Measurements from ENCODE around the gene ROBO2. TPM values are rescaled to one million over a fixed set of nuclear protein-coding genes. Genes with fewer than 3 reads are reported as not detected.

The ROBO2 gene
- total and polyA plus RNA-seq, 2 donors from 2014 or later, result 1.3 to 1.6 TPM

DNA sequence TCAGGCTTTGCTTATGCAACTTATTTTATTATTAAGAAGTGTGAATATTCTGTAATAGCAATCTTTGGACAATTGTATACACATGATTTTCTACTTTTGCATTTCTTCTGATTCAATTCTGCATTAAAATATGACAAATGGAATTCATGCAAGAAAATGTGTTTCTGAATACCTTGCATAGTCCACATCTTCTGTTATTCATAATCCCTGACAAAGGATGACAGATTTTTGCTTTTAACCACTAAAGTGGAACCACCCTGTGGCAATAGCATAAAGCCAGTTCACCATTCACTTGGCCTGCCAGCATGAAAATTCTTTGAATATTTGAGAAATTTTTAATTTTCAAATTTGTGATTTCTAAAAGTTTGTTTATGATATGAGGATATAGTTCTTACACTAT lies 397.0 kb downstream of the ROBO2 start:
- intact Hi-C loops (cut with DNase I), result no loop called here
- DNase-seq, result no peak
- H3K4me3 ChIP-seq (ENCODE audit: low read length in 3 of 3), result no peak overlapping the region

DNA sequence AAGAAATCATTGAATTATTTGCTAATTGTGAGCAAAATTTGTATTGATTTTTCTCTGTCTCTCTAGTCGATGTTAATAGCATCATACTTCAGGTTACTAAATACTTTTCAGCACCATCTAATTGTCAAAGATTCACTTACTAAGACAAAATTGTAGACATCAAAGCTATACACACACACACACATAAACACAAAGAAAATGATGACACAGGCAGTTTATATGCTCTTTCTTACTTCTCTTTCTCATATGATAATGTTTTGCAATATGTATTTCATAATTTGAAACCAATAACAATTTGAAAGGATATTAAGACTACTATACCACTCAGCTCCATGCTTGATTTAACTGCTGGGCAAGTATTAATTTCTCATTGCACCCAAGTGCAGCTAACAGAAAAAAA lies 406.2 kb downstream of the ROBO2 start:
- Histone ChIP-seq H3K4me3 (ENCODE audit: low read length in 3 of 3) (no peak overlapping the region), H3K9me3 (ENCODE audit: control insufficient read depth in 2 of 3, insufficient read depth in 1 of 3, low read length in 3 of 3) (no peaks in the 10 kb centered on the region), H3K27ac (ENCODE audit: low read depth in 2 of 2, low read length in 2 of 2) (no peak overlapping the region), H3K9ac (ENCODE audit: low read length in 3 of 3) (no peak overlapping the region), H3K4me1 (ENCODE audit: control insufficient read depth in 2 of 3, insufficient read depth in 2 of 3, low read depth in 1 of 3, low read length in 3 of 3) (no peaks in the 10 kb centered on the region), H3K36me3 (ENCODE audit: control insufficient read depth in 2 of 3, insufficient read depth in 3 of 3, low read length in 3 of 3) (no peaks in the 10 kb centered on the region), H3K27me3 (ENCODE audit: control insufficient read depth, insufficient read depth, low read length) (no peaks in the 10 kb centered on the region)
- no peak for DNase-seq
- TF ChIP-seq, protein P1, sequence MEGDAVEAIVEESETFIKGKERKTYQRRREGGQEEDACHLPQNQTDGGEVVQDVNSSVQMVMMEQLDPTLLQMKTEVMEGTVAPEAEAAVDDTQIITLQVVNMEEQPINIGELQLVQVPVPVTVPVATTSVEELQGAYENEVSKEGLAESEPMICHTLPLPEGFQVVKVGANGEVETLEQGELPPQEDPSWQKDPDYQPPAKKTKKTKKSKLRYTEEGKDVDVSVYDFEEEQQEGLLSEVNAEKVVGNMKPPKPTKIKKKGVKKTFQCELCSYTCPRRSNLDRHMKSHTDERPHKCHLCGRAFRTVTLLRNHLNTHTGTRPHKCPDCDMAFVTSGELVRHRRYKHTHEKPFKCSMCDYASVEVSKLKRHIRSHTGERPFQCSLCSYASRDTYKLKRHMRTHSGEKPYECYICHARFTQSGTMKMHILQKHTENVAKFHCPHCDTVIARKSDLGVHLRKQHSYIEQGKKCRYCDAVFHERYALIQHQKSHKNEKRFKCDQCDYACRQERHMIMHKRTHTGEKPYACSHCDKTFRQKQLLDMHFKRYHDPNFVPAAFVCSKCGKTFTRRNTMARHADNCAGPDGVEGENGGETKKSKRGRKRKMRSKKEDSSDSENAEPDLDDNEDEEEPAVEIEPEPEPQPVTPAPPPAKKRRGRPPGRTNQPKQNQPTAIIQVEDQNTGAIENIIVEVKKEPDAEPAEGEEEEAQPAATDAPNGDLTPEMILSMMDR (IDR thresholded peaks at IDR 0.05; ENCODE audit: borderline replicate concordance, extremely low read depth, insufficient read depth), result no peak
- intact Hi-C loops (cut with DNase I), result no loop called here
- FAIRE-seq, result no peak

More for the DNA sequence above, 397.0 kb downstream of the ROBO2 start:
- H3K4me1 ChIP-seq (ENCODE audit: control insufficient read depth in 2 of 3, insufficient read depth in 2 of 3, low read depth in 1 of 3, low read length in 3 of 3), result no peaks in the 10 kb centered on the region
- H3K36me3 ChIP-seq (ENCODE audit: control insufficient read depth in 2 of 3, insufficient read depth in 3 of 3, low read length in 3 of 3), result no peaks in the 10 kb centered on the region
- no peaks in the 10 kb centered on the region for H3K9me3 ChIP-seq (ENCODE audit: control insufficient read depth in 2 of 3, insufficient read depth in 1 of 3, low read length in 3 of 3)
- H3K9ac ChIP-seq (ENCODE audit: low read length in 3 of 3), result no peak overlapping the region
- TF ChIP-seq, protein P1 (IDR thresholded peaks at IDR 0.05; ENCODE audit: borderline replicate concordance, extremely low read depth, insufficient read depth), result no peak
- no peak for FAIRE-seq
- H3K27ac ChIP-seq (ENCODE audit: low read depth in 2 of 2, low read length in 2 of 2), result no peak overlapping the region
- no peaks in the 10 kb centered on the region for H3K27me3 ChIP-seq (ENCODE audit: control insufficient read depth, insufficient read depth, low read length)

DNA sequence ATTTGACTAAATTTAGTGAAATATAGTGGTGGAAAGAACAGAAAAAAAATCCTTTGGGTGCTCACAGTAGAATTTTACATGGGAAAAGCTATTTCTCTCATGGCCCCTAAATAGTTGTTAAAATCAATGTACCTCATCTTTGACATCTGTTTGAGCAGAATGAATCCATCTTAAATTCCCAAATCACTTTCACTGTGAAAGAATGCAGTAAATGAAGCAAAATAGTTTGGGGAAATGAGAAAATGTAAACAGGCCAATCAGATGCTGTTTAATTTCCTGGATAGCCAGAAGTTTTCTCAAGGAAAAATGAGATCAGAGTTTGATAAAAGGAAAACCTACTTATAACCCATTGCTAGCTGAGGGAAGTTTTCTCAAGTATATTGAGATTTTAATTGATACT lies 406.9 kb downstream of the ROBO2 start:
- intact Hi-C loops (cut with DNase I), result no loop called here
- DNase-seq (no peak), FAIRE-seq (no peak)
- Histone ChIP-seq H3K27ac (ENCODE audit: low read depth in 2 of 2, low read length in 2 of 2) (no peak overlapping the region), H3K4me3 (ENCODE audit: low read length in 3 of 3) (no peak overlapping the region), H3K9ac (ENCODE audit: low read length in 3 of 3) (no peak overlapping the region), H3K4me1 (ENCODE audit: control insufficient read depth in 2 of 3, insufficient read depth in 2 of 3, low read depth in 1 of 3, low read length in 3 of 3) (no peaks in the 10 kb centered on the region), H3K27me3 (ENCODE audit: control insufficient read depth, insufficient read depth, low read length) (no peaks in the 10 kb centered on the region), H3K36me3 (ENCODE audit: control insufficient read depth in 2 of 3, insufficient read depth in 3 of 3, low read length in 3 of 3) (no peaks in the 10 kb centered on the region), H3K9me3 (ENCODE audit: control insufficient read depth in 2 of 3, insufficient read depth in 1 of 3, low read length in 3 of 3) (no peaks in the 10 kb centered on the region)
- TF ChIP-seq, protein P1 (IDR thresholded peaks at IDR 0.05; ENCODE audit: borderline replicate concordance, extremely low read depth, insufficient read depth), result no peak
